ENCODE measurements around the gene BMPR1B.
A peak's percentile ranks its signal among the peaks of the same experiment; 100 is the strongest.

Gene BMPR1B

GRCh38 chr4:94970650-94971049, 212.9 kb downstream of the BMPR1B start:
- no peak for DNase-seq (ENCODE audit: low spot score)
- TF ChIP-seq CTCF (IDR thresholded peaks at IDR 0.05) = no peak
- no peak overlapping the region for H3K27ac ChIP-seq
- H3K4me3 ChIP-seq = no peak overlapping the region

DNA sequence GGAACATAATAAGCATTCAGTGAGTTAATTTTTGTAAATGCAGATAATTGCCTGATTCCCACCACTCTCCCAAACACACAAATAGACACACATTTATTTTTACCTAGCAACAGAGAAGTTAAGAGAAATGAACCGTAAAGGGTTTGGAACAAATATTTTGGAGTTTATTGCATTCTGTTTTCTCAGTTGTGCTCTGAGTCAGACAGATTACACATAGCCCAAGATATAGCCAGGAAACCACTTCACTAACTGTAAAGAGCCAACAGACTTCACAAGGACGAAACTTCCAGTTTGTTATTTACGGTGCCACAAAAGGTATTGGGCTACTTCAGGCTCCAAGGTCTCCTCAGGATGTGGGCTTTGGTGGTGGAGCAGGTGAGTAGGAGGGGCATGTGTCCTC, 217.0 kb downstream of the BMPR1B start:
- Histone ChIP-seq H3K4me3 (no peak overlapping the region), H3K27ac (no peak overlapping the region)
- TF ChIP-seq CTCF (IDR thresholded peaks at IDR 0.05) = no peak
- DNase-seq (ENCODE audit: low spot score) = no peak

DNA sequence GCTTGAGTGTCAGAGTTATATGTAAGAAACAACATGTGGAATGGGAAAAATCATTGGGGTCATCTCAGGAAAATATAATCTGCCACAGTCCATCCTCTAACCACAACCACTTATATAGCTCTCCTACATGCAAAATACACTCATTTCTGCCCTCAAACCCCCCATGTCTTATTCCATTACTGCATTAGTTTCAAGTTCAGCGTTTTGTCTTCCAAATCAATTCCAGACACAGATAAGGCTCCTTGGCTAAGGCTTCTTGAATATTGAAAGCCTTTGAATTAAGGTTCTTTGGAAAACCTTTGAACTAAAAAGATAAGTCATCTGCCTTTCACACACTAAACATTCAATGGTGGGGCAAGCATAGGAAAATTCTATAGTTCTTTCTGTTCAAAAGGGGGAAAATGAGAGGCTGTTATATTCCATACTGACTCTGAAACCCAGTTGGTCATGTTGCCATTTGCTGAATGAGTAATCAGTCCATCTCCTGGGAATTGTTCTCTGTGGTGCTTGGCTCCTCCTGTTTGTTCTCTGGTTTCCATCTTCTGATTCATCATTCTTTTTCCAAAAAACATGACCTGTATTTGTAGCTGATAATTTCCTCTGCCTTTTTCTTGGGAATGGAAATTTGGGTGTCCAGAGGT, 218.7 kb downstream of the BMPR1B start:
- Histone ChIP-seq H3K4me3 (no peak overlapping the region), H3K27ac (no peak overlapping the region)
- no peak for TF ChIP-seq CTCF (IDR thresholded peaks at IDR 0.05)
- DNase-seq (ENCODE audit: low spot score) = no peak

DNA sequence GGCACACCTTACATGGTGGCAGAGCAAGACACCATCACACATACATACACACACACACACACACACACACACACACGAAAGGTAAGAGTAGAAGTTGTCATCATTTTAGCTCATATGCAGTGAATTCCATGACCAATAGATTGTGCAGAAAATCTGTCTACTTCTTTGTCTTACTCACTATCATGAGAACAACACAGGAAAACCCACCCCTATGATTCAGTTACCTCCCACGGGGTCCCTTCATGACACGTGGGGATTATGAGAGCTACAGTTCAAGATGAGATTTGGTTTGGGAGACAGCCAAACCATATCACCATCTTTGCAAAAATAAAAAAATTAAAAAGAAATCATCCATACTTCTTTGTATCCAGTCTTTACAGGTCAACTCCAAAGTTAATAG, 221.1 kb downstream of the BMPR1B start:
- TF ChIP-seq CTCF (IDR thresholded peaks at IDR 0.05) = no peak
- H3K4me3 ChIP-seq = no peak overlapping the region
- no peak for DNase-seq (ENCODE audit: low spot score)
- no peak overlapping the region for H3K27ac ChIP-seq

- TF ChIP-seq CTCF (IDR thresholded peaks at IDR 0.05) = no peak
These were observed 221.9 kb downstream of the BMPR1B start for GRCh38 chr4:94979621-94980020.

DNA sequence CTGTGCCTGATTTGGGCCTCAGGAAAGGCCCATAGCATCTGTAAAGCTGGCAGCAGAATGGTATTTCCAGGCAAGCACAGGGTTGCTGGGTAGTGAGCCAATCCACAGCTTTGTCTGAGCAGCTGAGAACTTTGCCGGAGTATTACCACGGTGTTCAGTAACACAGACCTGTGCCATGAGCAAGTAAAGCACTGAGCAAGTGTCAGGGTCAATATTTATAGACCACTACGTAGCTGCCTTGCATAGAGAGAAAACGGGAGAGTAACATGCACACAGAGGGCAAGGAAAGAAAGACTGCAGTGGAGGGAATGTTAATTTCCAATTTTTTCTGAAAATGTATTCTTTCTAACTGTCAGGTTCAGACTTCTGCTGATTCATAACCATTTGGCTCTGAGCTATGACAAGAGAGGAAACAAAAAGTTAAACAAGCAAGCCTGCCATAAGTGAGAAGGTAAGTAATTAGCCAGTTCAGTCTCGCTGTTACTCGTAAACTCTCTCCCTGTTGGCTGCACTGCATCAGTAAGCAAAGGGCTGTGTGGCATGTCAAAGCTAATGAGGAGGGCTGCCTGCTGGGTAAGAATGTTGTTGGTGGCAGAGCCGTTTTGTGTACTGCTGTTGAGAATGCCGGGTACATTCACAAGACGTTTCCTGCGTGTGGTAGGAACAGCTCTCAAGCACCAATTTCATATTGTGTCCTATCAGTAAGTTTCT, 238.1 kb downstream of the BMPR1B start:
- no peak for TF ChIP-seq CTCF (IDR thresholded peaks at IDR 0.05)
- no peak for DNase-seq (ENCODE audit: low spot score)
- Histone ChIP-seq H3K27ac (peak overlapping the region in 1 of 2 donors; percentile 10), H3K4me3 (peak overlapping the region; percentile 41)

More at GRCh38 chr4:94979621-94980020, 221.9 kb downstream of the BMPR1B start:
- DNase-seq (ENCODE audit: low spot score) = no peak
- Histone ChIP-seq H3K27ac (no peak overlapping the region), H3K4me3 (no peak overlapping the region)

Measured in coronary artery (tissue), 2 donors.